SK-N-SH (cell line): ENCODE results near the gene LECT2. TPM values are rescaled to one million over a fixed set of nuclear protein-coding genes. Genes with fewer than 3 reads are reported as not detected.

Source experiments
- CTCF ChIA-PET: fragments of 300-600, 350-600 bp; formaldehyde crosslinking; extraction: SDS; loops from one replicate; lab custom pipeline; 2021; lab: Yijun Ruan, JAX
- POLR2A ChIA-PET: fragments of 350-600 bp; sonication (Branson Sonifier 250); formaldehyde crosslinking; extraction: SDS; loops from one replicate; lab custom pipeline; 2020; ENCODE audit warnings: antibody characterized with exemption, inconsistent platforms; lab: Yijun Ruan, JAX
- DNase-seq: peaks from one replicate; pipeline ENCODE4 v3.0.0; 2012
- H2AFZ ChIP-seq: fragments of 200-600 bp; sonication (generic); 2 replicates; pipeline ENCODE4 v1.8.1; 2016; ENCODE audit warnings: antibody characterized with exemption, mild to moderate bottlenecking, low read depth
- H3F3A ChIP-seq: fragments of 200-600 bp; sonication (generic); replicated peaks from 2 replicates; pipeline ENCODE3; 2016; ENCODE audit warnings: antibody characterized with exemption, mild to moderate bottlenecking; ENCODE audit not compliant: insufficient read depth
- H3K27ac ChIP-seq, 2 experiments: fragments of 200-500 bp in 1 of 2; fragments of 200-600 bp in 1 of 2; sonication (Bioruptor generic) in 1 of 2; sonication (generic), shearing (Covaris generic) in 1 of 2; 2 replicates each; pipeline versions ENCODE4 v1.5.1 to v1.6.1; 2014 to 2016; ENCODE audit warnings: low read depth in 2 of 2, inconsistent platforms in 1 of 2, low read length in 1 of 2, mild to moderate bottlenecking in 1 of 2, mixed read lengths in 1 of 2
- H3K27me3 ChIP-seq: fragments of 200-600 bp; sonication (generic), shearing (Covaris generic); 2 replicates; pipeline ENCODE4 v1.6.1; 2016; ENCODE audit warnings: mixed run types; ENCODE audit not compliant: insufficient read depth
- H3K36me3 ChIP-seq, 2 experiments: fragments of 200-500 bp in 1 of 2; fragments of 200-600 bp in 1 of 2; sonication (Bioruptor generic) in 1 of 2; sonication (generic) in 1 of 2; replicated peaks in 1 of 2; 2 replicates each; pipeline versions ENCODE3 to v1.5.1; 2014 to 2016; ENCODE audit warnings: low read length in 1 of 2, mild to moderate bottlenecking in 1 of 2; ENCODE audit not compliant: insufficient read depth in 2 of 2, control insufficient read depth in 1 of 2
- H3K4me1 ChIP-seq, 2 experiments: fragments of 200-500 bp in 1 of 2; fragments of 200-600 bp in 1 of 2; sonication (Bioruptor generic) in 1 of 2; sonication (generic), shearing (Covaris generic) in 1 of 2; 2 replicates each; pipeline versions ENCODE4 v1.5.1 to v1.6.1; 2014 to 2016; ENCODE audit warnings: low read depth in 1 of 2, low read length in 1 of 2, mixed run types in 1 of 2; ENCODE audit not compliant: insufficient read depth in 2 of 2, control insufficient read depth in 1 of 2
- H3K4me2 ChIP-seq: fragments of 200-600 bp; sonication (generic), shearing (Covaris generic); 2 replicates; pipeline ENCODE4 v1.6.1; 2017; ENCODE audit warnings: mixed run types
- H3K4me3 ChIP-seq, 2 experiments: fragments of 200-500 bp in 1 of 2; fragments of 200-600 bp in 1 of 2; sonication (Bioruptor generic) in 1 of 2; sonication (generic), shearing (Covaris generic) in 1 of 2; 2 replicates each; pipeline versions ENCODE4 v1.5.1 to v1.8.1; 2014 to 2016; ENCODE audit warnings: low read depth in 2 of 2, inconsistent platforms in 1 of 2, low read length in 1 of 2, mild to moderate bottlenecking in 1 of 2, mixed read lengths in 1 of 2, moderate library complexity in 1 of 2
- H3K79me2 ChIP-seq: fragments of 200-600 bp; sonication (generic); 2 replicates; pipeline ENCODE4 v1.8.1; 2017; ENCODE audit warnings: mild to moderate bottlenecking; ENCODE audit not compliant: insufficient read depth
- H3K9ac ChIP-seq: fragments of 200-600 bp; sonication (generic); 2 replicates; pipeline ENCODE4 v1.6.1; 2017; ENCODE audit warnings: mixed run types
- H3K9me2 ChIP-seq: fragments of 200-600 bp; sonication (generic); 2 replicates; pipeline ENCODE4 v1.6.1; 2017; ENCODE audit warnings: mixed run types
- H3K9me3 ChIP-seq: fragments of 200-600 bp; sonication (generic); 2 replicates; pipeline ENCODE4 v1.6.1; 2017; ENCODE audit warnings: mixed run types, mild to moderate bottlenecking, moderate library complexity
- H4K20me1 ChIP-seq: fragments of 200-600 bp; sonication (generic); 2 replicates; pipeline ENCODE4 v1.6.1; 2017; ENCODE audit warnings: mild to moderate bottlenecking, mixed run types; ENCODE audit not compliant: insufficient read depth
- EZH2phosphoT487 ChIP-seq: fragments of 200-600 bp; sonication (generic); IDR thresholded peaks from 2 replicates; pipeline ENCODE4 v1.6.1; 2017; ENCODE audit warnings: low read depth, mixed run types, mild to moderate bottlenecking, antibody characterized with exemption, moderate library complexity, borderline replicate concordance
- FOSL2 ChIP-seq: IDR thresholded peaks from 2 replicates; pipeline ENCODE4 v1.4.0; 2012; ENCODE audit warnings: low read depth, mild to moderate bottlenecking, moderate library complexity, borderline replicate concordance
- FOXJ3 ChIP-seq: sonication (generic); formaldehyde crosslinking; IDR thresholded peaks from 2 replicates; pipeline ENCODE4 v1.5.1; 2020; ENCODE audit warnings: mild to moderate bottlenecking, missing genetic modification reagents
- GABPA ChIP-seq: IDR thresholded peaks from 2 replicates; pipeline ENCODE4 v1.4.0; 2012; ENCODE audit warnings: low read depth, mild to moderate bottlenecking
- GATA2 ChIP-seq: sonication (generic); formaldehyde crosslinking; IDR thresholded peaks from 2 replicates; pipeline ENCODE4 v1.5.0; 2020; ENCODE audit warnings: mild to moderate bottlenecking, missing genetic modification reagents
- JUND ChIP-seq: IDR thresholded peaks from 2 replicates; pipeline ENCODE4 v1.4.0; 2012
- MEF2A ChIP-seq: IDR thresholded peaks from 2 replicates; pipeline ENCODE4 v1.4.0; 2012; ENCODE audit warnings: low read depth, borderline replicate concordance
- MXI1 ChIP-seq: IDR thresholded peaks from 2 replicates; pipeline ENCODE4 v1.6.1; 2012; ENCODE audit warnings: mild to moderate bottlenecking, low read depth, low read length, improper control_type of control experiment
- NFIC ChIP-seq: IDR thresholded peaks from 2 replicates; pipeline ENCODE4 v1.4.0; 2012; ENCODE audit warnings: borderline replicate concordance
- RXRA ChIP-seq: IDR thresholded peaks from 2 replicates; pipeline ENCODE4 v1.4.0; 2012; ENCODE audit warnings: low read depth, mild to moderate bottlenecking, borderline replicate concordance
- SMC3 ChIP-seq: IDR thresholded peaks from 2 replicates; pipeline ENCODE4 v1.6.1; 2012; ENCODE audit warnings: low read depth, low read length, improper control_type of control experiment
- TAF1 ChIP-seq: IDR thresholded peaks from 2 replicates; pipeline ENCODE4 v1.6.1; 2012; ENCODE audit warnings: low read depth, mild to moderate bottlenecking, low read length, moderate library complexity, borderline replicate concordance
- TEAD4 ChIP-seq: IDR thresholded peaks from 2 replicates; pipeline ENCODE4 v1.4.0; 2012; ENCODE audit warnings: mild to moderate bottlenecking, borderline replicate concordance; ENCODE audit not compliant: insufficient read depth
- polyA plus RNA-seq, 3 experiments: library from polyadenylated mRNA; depleted of rRNA; stranded (reverse); fragments of >200 nt; gene quantifications; 2 replicates each; pipeline ENCODE4 v1.2.3, GENCODE V29; 2012
- TF ChIP-seq, protein P1 (sequence below): IDR thresholded peaks from 2 replicates; pipeline ENCODE4 v1.4.0; 2012; ENCODE audit warnings: low read depth
- TF ChIP-seq, protein P2 (sequence below): IDR thresholded peaks from 2 replicates; pipeline ENCODE4 v1.6.1; 2012; ENCODE audit warnings: mild to moderate bottlenecking, low read depth, low read length, moderate library complexity

The LECT2 gene
- polyA plus RNA-seq, 1 of the 3 experiments (the other 2 are of a cell fraction) = 0.18 TPM

DNA sequence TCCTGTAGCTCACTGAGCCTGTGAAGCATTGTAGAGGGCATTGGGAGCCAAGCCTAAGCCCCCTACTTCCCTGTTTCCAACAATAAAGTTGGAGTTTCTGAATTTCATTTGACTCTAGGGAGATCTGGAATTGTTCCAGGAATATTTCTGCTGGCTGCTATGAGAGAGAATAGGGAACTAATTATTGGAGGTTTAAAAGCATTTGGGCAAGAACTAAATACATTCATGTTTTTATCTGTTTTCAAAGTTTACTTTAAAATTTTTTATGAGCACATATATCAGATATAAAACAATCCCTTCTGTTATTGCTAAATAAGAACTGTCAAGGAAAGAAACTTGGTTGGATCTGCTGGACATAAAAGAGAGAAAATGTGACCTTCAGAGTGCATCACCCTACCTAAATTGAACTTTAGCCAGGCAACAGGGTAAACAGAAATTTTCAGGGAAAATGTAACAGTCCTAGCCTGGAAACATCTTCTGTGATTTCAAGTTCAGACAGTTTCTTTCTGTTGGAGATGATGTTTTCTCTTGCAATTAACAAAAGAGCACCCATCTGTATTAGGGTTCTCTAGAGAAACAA, 19.3 kb upstream of the LECT2 start:
- ChIA-PET POLR2A (no interaction called here), CTCF (no interaction called here)
- DNase-seq = no peak
- H3K27me3 ChIP-seq = no peaks in the 10 kb centered on the region
- no peak overlapping the region for H3K9ac ChIP-seq
- H3K36me3 ChIP-seq = no peaks in the 10 kb centered on the region
- no peak overlapping the region for H2AFZ ChIP-seq
- H3K4me3 ChIP-seq = no peak overlapping the region
- H3K4me1 ChIP-seq = peaks cover 0 to 3% of the 10 kb centered on the region in 2 experiments; a peak in 2 of 4 replicates
- H4K20me1 ChIP-seq = no peaks in the 10 kb centered on the region
- H3K27ac ChIP-seq = peak overlapping the region in 1 of 2 experiments; percentile 28; a peak in 1 of 4 replicates
- H3F3A ChIP-seq = peaks cover under 1% of the 10 kb centered on the region
- TF ChIP-seq EZH2phosphoT487 = no peak
- TF ChIP-seq, protein P1, sequence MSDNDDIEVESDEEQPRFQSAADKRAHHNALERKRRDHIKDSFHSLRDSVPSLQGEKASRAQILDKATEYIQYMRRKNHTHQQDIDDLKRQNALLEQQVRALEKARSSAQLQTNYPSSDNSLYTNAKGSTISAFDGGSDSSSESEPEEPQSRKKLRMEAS = no peak
- TF ChIP-seq, protein P2, sequence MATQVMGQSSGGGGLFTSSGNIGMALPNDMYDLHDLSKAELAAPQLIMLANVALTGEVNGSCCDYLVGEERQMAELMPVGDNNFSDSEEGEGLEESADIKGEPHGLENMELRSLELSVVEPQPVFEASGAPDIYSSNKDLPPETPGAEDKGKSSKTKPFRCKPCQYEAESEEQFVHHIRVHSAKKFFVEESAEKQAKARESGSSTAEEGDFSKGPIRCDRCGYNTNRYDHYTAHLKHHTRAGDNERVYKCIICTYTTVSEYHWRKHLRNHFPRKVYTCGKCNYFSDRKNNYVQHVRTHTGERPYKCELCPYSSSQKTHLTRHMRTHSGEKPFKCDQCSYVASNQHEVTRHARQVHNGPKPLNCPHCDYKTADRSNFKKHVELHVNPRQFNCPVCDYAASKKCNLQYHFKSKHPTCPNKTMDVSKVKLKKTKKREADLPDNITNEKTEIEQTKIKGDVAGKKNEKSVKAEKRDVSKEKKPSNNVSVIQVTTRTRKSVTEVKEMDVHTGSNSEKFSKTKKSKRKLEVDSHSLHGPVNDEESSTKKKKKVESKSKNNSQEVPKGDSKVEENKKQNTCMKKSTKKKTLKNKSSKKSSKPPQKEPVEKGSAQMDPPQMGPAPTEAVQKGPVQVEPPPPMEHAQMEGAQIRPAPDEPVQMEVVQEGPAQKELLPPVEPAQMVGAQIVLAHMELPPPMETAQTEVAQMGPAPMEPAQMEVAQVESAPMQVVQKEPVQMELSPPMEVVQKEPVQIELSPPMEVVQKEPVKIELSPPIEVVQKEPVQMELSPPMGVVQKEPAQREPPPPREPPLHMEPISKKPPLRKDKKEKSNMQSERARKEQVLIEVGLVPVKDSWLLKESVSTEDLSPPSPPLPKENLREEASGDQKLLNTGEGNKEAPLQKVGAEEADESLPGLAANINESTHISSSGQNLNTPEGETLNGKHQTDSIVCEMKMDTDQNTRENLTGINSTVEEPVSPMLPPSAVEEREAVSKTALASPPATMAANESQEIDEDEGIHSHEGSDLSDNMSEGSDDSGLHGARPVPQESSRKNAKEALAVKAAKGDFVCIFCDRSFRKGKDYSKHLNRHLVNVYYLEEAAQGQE = no peak
- no peak for TF ChIP-seq TEAD4
- no peak for TF ChIP-seq TAF1
- TF ChIP-seq SMC3 = no peak
- no peak for TF ChIP-seq GATA2
- TF ChIP-seq FOXJ3 (CRISPR knock-in tag) = no peak
- TF ChIP-seq MXI1 = no peak
- TF ChIP-seq RXRA = no peak
- no peak for TF ChIP-seq JUND
- TF ChIP-seq NFIC = no peak
- TF ChIP-seq GABPA = no peak
- no peak for TF ChIP-seq FOSL2
- no peak for TF ChIP-seq MEF2A
- no peaks in the 10 kb centered on the region for H3K79me2 ChIP-seq
- no peak overlapping the region for H3K4me2 ChIP-seq
- no peaks in the 10 kb centered on the region for H3K9me2 ChIP-seq
- H3K9me3 ChIP-seq = no peaks in the 10 kb centered on the region; the same call in 1 of the 2 replicates
